Measurements from ENCODE around the gene EXOC3L2. TPM values are rescaled to one million over a fixed set of nuclear protein-coding genes. Genes with fewer than 3 reads are reported as not detected.

EXOC3L2 gene
- total RNA-seq (1 to 10 TPM in 5 of 7 donors, under 1 TPM in 1, not detected in 1; 0.80 to 3.2 (median 1.4) TPM), polyA plus RNA-seq (1 to 10 TPM in 1 of 2 donors, under 1 TPM in 1; 0.63 to 1.4 TPM)
- long read RNA-seq, donor 1: 0 reads
- long read RNA-seq, donor 2, partial matches to known transcripts: 12 of 17 reads
- long read RNA-seq, donor 2, other reads (novel, unspliced or antisense): 5 of 17 reads
- long read RNA-seq, donor 3, partial matches to known transcripts: 2 of 4 reads
- long read RNA-seq, donor 3, other reads (novel, unspliced or antisense): 0 of 4 reads

GRCh38 chr19:45245334-45245787 lies at the start of gene EXOC3L2:
TSS of gene EXOC3L2 (minus strand) at chr19:45245407. CDS start at chr19:45239045, 6,362 bp downstream.
- Histone ChIP-seq H3K9me3 (no peaks in the 10 kb centered on the region), H3K4me3 (no peak within 1 kb of the TSS), H3K4me1 (ENCODE audit: insufficient read depth) (peaks cover 3% of the 10 kb centered on the region), H3K27me3 (no peaks in the 10 kb centered on the region), H3K36me3 (no peaks in the 10 kb centered on the region), H3K27ac (no peak within 1 kb of the TSS)
- intact Hi-C loops (cut with DNase I): no loop called here
- TF ChIP-seq, protein P1, sequence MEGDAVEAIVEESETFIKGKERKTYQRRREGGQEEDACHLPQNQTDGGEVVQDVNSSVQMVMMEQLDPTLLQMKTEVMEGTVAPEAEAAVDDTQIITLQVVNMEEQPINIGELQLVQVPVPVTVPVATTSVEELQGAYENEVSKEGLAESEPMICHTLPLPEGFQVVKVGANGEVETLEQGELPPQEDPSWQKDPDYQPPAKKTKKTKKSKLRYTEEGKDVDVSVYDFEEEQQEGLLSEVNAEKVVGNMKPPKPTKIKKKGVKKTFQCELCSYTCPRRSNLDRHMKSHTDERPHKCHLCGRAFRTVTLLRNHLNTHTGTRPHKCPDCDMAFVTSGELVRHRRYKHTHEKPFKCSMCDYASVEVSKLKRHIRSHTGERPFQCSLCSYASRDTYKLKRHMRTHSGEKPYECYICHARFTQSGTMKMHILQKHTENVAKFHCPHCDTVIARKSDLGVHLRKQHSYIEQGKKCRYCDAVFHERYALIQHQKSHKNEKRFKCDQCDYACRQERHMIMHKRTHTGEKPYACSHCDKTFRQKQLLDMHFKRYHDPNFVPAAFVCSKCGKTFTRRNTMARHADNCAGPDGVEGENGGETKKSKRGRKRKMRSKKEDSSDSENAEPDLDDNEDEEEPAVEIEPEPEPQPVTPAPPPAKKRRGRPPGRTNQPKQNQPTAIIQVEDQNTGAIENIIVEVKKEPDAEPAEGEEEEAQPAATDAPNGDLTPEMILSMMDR (IDR thresholded peaks at IDR 0.05): no peak
- no peak for TF ChIP-seq EP300 (IDR thresholded peaks at IDR 0.05)
- no peak for TF ChIP-seq POLR2A (IDR thresholded peaks at IDR 0.05)
- DNase-seq: no peak
- 38 to 51% (median 44%) methylated on average over 17 of the region's 17 CpGs for WGBS, 3 donors

GRCh38 chr19:45294291-45295029 lies 49.3 kb upstream of the EXOC3L2 start:
- H3K27ac ChIP-seq: peak overlapping the region in 1 of 2 donors; percentile 48
- H3K27me3 ChIP-seq: no peaks in the 10 kb centered on the region
- H3K9me3 ChIP-seq: no peaks in the 10 kb centered on the region
- TF ChIP-seq EP300 (IDR thresholded peaks at IDR 0.05) (no peak), POLR2A (IDR thresholded peaks at IDR 0.05) (no peak)
- TF ChIP-seq, protein P1 (IDR thresholded peaks at IDR 0.05): no peak
- H3K4me3 ChIP-seq: no peak overlapping the region
- H3K36me3 ChIP-seq: no peaks in the 10 kb centered on the region
- peaks cover 2% of the 10 kb centered on the region for H3K4me1 ChIP-seq (ENCODE audit: insufficient read depth)
- intact Hi-C loops (cut with DNase I): no loop called here
- peak in 4 of 5 donors; percentile 37 to 72 (median 68) for DNase-seq
- WGBS, 3 donors: 58 to 76% (median 64%) methylated on average over 12 of the region's 12 CpGs

- DNase-seq: no peak
- TF ChIP-seq POLR2A (IDR thresholded peaks at IDR 0.05) (no peak), EP300 (IDR thresholded peaks at IDR 0.05) (no peak)
- TF ChIP-seq, protein P1 (IDR thresholded peaks at IDR 0.05): no peak
- Histone ChIP-seq H3K27me3 (no peaks in the 10 kb centered on the region), H3K9me3 (no peaks in the 10 kb centered on the region), H3K4me1 (ENCODE audit: insufficient read depth) (peaks cover 2% of the 10 kb centered on the region), H3K4me3 (no peak overlapping the region), H3K27ac (no peak overlapping the region), H3K36me3 (no peaks in the 10 kb centered on the region)
- 85 to 90% (median 89%) methylated on average over 4 of the region's 4 CpGs for WGBS, 3 donors
- intact Hi-C loops (cut with DNase I): no loop called here
Measured at GRCh38 chr19:45293682-45294081, 48.5 kb upstream of the EXOC3L2 start.

- Histone ChIP-seq H3K36me3 (no peaks in the 10 kb centered on the region), H3K27ac (no peak overlapping the region), H3K4me3 (no peak overlapping the region), H3K9me3 (no peaks in the 10 kb centered on the region), H3K4me1 (ENCODE audit: insufficient read depth) (peaks cover 2% of the 10 kb centered on the region), H3K27me3 (no peaks in the 10 kb centered on the region)
- 96 to 100% (median 97%) methylated on average over 1 of the region's 1 CpG for WGBS, 3 donors
- no peak for DNase-seq
- intact Hi-C loops (cut with DNase I): no loop called here
- TF ChIP-seq, protein P1 (IDR thresholded peaks at IDR 0.05): no peak
- TF ChIP-seq POLR2A (IDR thresholded peaks at IDR 0.05) (no peak), EP300 (IDR thresholded peaks at IDR 0.05) (no peak)
Measured at GRCh38 chr19:45291834-45292233, 46.6 kb upstream of the EXOC3L2 start.
